HS-27A (cell line): ENCODE measurements around the gene PACS2.
"Not testable (repeated sequence)": the region's sequence is repeated elsewhere in the genome, so short reads cannot be mapped to it uniquely, and the experiment has no call there.

ENCODE experiments used
- DNase-seq: peaks from one replicate; pipeline ENCODE4 v3.0.0-alpha.2; 2012; ENCODE audit warnings: low read depth, missing footprints

The PACS2 gene

GRCh38 chr14:105315941-105316576 is 1.5 kb downstream of the PACS2 start:
- no peak for DNase-seq

DNA sequence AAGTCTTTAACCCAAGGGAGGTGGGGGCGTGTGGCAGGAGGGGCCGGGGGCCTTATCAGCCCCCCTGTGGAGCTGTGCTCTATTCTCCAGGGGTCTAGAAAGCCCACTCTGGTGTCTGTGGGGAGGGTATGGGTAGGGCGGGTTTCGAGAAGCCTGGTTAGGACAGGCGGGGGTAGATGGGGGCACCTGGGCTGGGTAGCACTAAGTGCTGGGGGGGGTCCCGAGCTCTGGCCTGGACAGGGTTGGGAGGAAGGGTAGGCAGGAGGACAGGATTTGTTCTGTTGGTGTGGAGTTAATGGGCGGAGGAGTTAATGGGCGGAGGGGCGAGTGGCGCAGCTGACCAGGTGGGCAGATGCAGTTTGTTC is 2.0 kb downstream of the PACS2 start:
- DNase-seq = no peak

DNA sequence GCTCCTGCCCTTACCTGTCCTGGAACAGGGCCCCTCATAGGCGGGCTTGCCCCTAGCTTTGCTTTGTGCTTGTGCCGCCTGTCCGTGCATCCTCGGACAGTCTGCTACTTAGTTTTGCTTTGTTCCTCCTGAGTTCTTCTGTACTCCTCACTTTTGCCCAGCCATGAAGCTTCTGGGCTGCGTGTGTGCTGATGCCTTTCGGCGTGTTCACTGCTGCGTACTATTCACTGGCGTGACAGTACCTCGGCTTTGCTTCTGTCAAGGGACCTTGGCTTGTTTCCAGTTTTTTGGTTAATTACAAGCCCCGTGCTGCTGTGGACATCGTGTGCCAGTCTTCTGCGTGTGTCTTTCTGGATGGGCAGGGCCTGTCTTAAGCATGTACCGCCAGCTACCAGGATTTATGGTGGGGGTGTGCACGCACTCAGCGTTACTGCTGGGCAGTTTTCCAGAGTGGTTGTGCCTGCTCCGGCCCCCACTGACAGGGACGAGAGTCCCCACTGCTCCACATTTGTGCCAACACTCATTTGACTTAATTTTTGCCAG is 2.5 kb downstream of the PACS2 start:
- DNase-seq = no peak

DNA sequence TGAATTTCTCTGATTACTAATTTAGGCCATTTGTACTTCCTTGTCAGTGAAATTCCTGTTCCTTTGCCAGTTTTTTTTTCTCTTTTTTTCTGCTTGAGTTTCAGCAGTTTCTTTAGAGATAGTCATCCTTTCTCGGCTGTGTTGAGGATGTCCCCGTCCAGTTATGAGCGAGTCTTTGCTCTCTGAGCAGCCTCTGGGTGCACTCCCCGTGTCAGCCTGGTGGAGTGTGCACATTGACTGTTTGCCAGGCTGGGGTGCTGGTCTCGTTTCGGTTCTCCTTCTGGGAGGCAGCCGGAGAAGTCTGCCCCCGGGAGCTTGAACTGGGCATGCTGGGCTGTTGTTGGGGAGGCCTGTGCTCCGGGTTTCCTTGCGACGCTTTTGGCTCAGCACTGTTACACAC is 3.0 kb downstream of the PACS2 start:
- DNase-seq = no peak

DNA sequence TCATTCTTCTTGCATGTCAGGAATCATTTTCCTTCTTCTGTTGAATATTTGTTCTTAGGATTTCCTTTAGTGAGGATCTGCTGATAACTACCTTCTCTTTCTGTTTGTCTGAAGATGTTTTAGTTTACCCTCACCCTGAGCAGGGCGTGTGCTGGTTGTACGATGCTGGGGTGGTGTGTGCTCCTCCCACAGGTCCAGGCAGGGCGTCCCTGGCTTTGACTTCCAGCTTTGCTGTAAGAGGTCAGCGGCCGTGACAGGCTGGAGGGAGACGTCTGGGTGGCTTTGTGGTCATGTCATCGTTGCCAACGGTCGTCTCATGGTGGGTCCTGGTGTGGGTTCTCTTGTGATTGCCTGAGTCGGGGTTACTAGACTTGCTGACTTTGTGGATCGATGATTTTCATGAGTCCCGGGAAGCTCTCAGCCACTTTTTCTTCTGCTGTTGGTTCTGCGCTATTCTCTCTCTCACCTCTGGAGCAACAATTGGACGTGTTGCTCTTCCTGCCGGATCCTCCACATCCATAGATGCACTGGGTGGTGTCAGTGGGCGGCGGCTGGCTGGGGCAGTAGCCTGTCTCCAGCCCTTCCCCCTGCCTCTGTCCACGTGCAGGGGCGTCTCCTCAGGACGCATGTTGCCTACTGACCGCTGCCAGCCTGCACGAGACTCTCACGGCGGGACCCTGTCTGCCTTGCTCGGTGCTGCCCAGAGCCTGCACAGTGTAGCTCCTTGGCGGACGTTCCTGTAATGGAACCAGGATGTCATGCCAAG is 8.4 kb downstream of the PACS2 start:
- DNase-seq = no peak

DNA sequence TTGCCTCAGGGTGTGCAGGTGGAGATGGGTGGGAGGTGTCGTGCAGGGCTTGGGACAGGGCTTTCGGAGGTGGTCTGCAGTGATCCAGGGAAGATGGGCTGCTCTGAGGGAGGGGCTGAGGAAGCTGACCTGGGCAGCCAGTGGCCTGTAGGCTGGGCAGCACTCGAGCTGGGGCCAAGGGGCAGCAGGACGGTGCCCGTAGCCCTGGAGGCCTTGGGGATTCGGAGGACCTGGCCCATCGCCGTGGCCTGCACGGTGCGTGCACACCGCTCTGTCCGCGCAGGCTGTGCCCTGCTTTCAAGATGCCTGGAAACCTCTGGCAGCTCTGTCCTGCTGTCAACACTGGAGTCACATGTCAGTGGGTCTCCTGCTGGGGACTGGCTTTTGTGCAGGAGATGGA is 9.1 kb downstream of the PACS2 start:
- no peak for DNase-seq

DNA sequence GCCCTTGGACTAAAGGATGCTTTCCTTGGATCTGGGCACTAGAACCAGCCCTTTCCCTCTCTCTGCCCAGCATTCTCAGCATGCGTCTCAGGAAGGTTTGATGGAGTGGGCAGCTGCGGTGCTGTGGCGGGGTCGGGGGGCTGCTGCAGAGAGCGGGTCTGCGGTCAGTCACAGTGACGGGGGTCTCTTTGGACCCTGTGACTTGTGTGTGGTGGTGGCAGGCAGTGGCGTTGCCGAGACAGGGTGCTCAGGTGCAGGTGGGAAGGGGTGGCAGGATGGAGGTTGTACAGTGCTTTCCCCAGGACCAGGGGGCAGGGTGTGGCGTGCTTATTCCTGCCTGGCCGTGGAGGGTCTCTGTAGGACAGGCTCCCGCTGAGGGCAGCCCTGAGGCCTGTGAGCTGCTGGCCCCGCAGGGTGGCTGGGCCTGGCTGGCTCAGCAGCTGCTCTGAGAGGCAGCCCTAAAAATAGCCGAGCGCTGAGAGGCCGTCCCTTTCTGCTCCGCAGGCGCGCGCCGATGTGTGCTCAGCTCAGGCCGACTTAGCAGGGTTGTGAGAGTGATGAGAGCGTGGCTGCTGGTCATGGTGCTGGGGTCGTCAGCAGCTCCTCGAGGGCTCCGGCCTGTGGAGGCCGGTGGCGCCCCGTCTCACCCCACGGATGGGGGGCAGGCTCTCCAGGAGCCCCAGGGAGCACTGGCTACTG is 9.7 kb downstream of the PACS2 start:
- DNase-seq = no peak

- DNase-seq = no peak
These were observed 10.3 kb downstream of the PACS2 start for GRCh38 chr14:105324871-105325270.

DNA sequence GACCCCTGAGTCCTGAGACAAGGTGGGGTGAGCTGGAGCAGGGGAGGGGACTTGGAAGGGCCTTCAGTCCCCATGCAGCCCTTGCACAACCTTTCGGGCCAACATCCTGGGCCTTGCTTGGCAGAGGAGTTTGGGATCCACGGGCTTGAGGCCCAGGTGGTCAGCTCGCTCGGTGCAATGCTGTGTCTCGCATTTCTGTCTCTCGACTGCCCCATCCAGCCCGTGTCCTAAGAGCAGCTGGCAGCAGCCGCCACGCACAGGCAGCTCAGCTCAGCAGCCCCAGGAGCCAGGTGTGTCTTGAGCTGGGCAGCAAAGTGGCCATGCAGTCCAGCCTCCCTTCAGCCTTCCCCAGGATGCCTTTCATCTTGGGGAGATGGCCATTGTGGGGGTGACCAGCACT is 10.8 kb downstream of the PACS2 start:
- DNase-seq = no peak

DNA sequence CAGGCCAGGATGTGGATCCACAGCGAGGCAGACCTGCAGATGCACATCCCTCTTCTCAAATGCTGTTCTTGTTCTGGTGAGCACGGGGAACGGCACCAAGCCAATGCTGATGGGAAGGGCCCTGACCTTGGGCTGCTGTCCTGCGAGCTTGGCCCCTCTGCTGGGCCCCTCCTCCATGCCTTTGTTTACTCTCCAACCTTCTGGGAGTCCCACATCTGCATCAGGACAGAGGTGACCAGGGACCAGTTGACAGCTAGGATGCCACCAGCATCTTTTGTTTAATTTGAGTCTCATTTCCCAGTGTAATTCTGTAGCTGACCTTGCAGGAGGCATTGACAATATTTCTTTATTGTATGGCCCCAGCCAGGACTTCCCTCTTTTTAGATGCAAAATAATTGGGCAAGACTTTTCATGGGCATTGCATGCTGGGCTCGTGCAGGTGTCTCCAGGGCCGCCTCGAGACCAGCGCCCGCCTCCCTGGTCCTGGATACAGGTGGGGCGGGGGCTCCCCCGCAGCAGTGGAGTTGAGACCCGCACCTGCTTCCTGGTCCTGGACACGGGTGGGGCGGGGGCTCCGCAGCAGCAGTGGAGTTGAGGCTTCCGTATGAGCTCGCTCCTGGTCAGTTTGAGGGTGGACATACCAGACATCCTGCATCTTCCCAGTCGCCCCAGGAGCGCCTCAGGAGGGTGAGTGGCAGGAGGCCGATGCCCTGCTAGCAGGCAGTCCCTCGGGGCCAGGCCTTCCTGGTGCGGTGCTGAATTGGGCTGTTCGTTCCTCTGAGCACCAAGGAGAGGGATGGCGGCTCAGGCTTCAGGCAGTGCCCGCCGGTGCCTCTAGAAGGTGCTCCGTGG is 11.4 kb downstream of the PACS2 start:
- no peak for DNase-seq

GRCh38 chr14:105326568-105326867 is 12.0 kb downstream of the PACS2 start:
- no peak for DNase-seq

DNA sequence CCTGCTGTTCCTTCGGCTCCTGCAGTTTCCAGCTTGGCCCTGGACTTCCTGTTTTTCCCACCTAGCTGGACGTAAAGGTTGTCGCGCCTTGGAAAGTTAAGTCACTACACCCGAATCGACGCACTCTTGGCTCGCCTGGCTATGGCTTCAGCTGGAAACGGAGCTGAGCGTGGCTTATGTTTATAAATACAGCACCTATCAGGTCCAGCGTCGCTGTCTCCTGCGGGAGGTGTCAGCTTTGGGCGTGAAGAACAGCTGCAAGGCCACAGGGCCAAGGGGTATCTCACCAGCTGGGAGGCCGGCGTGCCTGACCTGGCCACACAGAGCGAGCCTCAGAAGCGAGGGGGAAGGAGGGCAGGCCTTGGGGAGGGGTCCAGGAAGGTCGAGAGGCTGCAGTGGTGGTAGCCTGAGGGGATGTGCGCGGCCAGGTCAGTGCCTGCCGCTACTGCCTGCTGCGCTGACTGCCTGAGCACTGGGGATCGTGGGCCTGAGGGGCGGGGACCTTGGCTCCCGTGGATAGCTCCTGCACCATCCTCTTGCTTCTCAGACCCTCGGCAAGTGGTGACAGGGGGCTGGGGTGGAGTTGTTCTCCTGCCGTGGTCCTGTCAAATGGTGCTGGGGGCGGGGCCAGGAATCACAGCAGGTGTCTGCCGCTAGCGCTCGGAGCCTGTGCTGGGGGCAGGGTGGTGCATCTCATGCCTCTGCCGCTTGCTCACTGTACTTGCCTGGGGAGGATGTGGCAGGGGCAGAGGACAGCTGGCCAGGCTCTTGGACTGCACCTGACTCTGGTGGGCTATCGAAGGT is 12.5 kb downstream of the PACS2 start:
- DNase-seq = no peak

DNA sequence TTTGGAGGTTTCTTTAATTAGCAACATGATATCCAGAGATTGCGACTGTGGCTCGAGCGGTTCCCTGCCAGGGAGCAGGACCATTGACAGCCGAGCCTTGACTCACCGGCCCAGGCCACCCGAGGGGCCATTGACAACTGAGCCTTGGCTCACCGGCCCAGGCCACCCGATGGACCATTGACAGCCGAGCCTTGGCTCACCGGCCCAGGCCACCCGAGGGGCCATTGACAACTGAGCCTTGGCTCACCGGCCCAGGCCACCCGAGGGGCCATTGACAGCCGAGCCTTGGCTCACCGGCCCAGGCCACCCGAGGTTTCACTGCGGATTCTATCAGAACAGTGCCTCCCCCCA is 13.1 kb downstream of the PACS2 start:
- DNase-seq = not testable (repeated sequence)

- no peak for DNase-seq
These were observed 13.6 kb downstream of the PACS2 start for GRCh38 chr14:105328070-105328677.

DNA sequence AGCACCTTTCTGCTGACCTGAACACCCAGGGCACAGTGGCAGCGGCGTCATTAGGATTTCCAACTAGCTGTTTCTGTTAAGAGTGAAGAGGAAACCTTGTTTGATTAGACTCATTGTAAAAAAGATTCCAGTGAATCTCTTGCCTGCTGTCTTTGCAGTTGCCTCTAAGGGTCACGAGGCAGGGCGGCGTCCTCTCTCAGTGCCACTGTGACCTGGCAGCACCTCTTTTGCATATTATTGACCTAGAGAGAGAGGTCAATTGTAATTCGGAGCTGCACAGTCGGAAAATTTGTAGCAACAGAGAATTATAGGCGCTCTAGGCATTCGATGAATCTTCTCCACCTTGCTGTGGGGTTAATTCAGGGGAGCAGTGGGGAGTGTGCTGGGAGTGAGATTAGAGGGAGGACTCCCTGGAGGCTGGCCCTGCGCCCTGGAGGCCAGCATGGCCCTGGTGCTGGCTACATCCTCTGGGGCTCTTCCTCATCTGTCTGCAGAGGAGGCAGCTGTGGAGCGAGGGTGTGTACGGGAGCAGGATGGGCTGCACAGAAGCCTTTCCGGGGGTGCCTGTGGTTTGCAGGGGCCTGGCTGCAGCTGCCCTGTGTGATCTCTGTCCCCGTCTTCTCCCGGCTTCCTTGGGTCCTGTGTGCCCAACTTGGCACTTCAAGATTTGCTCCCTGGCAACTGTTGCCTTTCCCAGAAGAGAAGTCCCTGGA is 14.3 kb downstream of the PACS2 start:
- no peak for DNase-seq

DNA sequence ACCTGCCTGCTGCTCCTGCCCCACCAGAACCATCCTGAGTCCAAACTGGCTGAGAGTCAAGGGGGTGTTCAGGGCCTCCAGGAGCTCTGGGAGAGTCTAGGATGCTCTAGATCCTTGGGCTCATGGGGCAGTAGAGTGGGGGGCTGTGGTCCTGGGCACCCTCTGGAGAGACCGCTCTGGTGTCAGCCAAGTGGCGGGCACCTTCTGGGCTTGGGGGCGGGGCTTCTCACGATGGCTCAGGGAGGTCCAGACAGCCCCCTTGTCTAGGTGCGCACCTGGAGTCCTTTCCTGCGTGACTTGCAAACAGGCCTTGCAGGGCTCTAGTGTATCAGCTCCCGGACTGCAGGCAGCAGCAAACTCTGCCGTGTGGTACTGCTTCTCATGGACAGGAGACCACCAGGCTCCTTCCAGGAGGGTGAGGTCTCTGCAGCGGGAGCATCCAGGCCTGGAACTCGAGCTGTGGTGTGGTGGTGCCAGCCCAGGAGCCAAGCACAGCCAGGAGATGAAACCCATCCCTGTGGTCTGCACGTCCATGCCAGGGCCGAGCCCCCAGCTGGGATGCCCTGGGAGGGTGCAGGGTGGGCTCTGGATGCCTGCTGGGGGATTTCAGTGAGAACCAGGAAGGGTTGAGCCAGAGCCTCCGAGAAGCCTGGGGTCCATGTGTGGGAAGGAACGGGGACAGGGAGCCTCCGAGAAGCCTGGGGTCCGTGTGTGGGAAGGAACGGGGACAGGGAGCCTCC is 15.0 kb downstream of the PACS2 start:
- DNase-seq = no peak

DNA sequence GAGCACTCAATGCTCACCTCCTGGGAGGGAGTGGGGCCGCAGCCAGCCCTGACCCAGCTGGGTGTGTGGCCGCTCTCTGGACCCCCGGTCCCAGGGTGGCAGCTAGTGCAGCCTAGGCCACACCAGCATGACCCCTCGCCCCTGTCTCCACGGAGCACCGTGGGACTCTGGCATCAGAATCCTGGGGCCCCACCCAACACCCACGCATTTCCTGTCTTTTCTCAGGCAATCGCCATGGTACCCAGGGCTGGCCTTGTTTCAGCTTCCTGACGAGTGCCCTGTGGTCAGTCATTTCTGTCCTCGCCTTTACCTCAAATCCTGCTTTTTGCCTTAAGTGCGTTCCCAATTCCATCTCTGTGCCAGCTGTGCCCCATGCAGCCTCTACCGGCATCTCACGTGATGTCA is 15.9 kb downstream of the PACS2 start:
- no peak for DNase-seq

DNA sequence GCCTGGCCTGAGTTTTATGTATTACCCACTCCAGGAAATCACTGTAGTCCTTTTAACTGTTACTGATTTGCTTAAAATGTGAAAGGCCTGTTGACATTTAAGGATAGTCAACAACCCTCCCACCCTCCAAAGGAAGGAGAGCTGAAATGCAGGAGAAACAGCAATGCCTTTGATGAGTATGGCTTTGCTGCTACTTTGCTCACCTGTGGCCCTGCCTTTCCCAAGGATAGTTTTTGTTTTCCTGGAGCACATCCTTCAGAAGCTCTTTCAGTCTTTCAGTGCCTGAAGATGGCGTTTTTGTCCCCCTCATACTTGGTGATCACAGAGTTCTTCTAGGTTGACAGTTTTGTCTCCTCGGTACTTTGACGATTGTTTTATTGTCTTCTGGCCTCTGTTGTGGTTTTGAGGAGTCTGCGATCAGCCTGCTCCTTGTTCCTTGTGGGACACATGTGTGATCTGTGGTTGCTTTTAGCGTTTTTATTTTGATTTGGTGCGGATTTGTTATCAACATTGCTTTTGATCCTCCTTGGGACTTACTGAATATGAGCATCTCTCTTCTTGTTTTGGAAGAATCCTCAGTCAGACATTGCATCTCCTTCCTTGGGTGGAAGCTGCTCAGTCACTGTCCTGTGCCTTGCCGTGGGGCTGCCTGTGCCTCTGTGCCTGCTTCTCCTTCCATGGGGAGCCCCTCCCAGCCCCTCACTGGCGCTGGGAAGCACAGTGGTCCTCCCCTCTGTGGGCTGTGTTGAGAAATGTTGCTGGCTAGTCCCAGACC is 17.2 kb downstream of the PACS2 start:
- DNase-seq = no peak

GRCh38 chr14:105332350-105332874 is 17.9 kb downstream of the PACS2 start:
- no peak for DNase-seq
